HCT116 (cell line): Measurements from ENCODE around the gene SLC16A12.

Experiments
- CTCF ChIP-seq, 3 experiments: fragments of 200-600 bp in 1 of 3; sonication (generic) in 1 of 3; IDR thresholded peaks in 2 of 3; conservative IDR thresholded peaks in 1 of 3; 2 replicates each; pipeline ENCODE4 v1.5.1; 2012 to 2017; ENCODE audit warnings: low read depth in 2 of 3, low read length in 2 of 3, antibody characterized with exemption in 1 of 3, borderline replicate concordance in 1 of 3, control low read depth in 1 of 3, mild to moderate bottlenecking in 1 of 3, mixed read lengths in 1 of 3, mixed run types in 1 of 3, moderate library complexity in 1 of 3; ENCODE audit not compliant: insufficient read depth in 1 of 3
- EZH2 ChIP-seq: fragments of 200-600 bp; sonication (generic); IDR thresholded peaks from 2 replicates; pipeline ENCODE4 v1.6.1; 2017; ENCODE audit warnings: antibody characterized with exemption, mixed run types
- JUND ChIP-seq: IDR thresholded peaks from 2 replicates; pipeline ENCODE4 v1.6.1; 2012
- POLR2A ChIP-seq: IDR thresholded peaks from 2 replicates; pipeline ENCODE4 v1.7.0; 2011; ENCODE audit warnings: borderline replicate concordance; ENCODE audit not compliant: insufficient read depth, insufficient read length; ENCODE audit errors: extremely low read depth
- POLR2AphosphoS5 ChIP-seq: IDR thresholded peaks from 2 replicates; pipeline ENCODE4 v1.6.1; 2011; ENCODE audit warnings: mild to moderate bottlenecking, low read depth, low read length, moderate library complexity
- SP1 ChIP-seq: IDR thresholded peaks from 2 replicates; pipeline ENCODE4 v1.6.1; 2012; ENCODE audit warnings: low read depth
- YY1 ChIP-seq: IDR thresholded peaks from 2 replicates; pipeline ENCODE4 v1.6.1; 2011; ENCODE audit warnings: low read length, low read depth, moderate library complexity, mild to moderate bottlenecking; ENCODE audit not compliant: insufficient replicate concordance; ENCODE audit errors: extremely low read depth
- ZNF274 ChIP-seq: fragments of 200-500 bp; sonication (Bioruptor generic); IDR thresholded peaks from 2 replicates; pipeline ENCODE4 v1.6.1; 2014; ENCODE audit warnings: mild to moderate bottlenecking, low read depth, low read length, inconsistent platforms
- TF ChIP-seq, protein P1 (sequence below): IDR thresholded peaks from 2 replicates; pipeline ENCODE4 v1.6.1; 2012; ENCODE audit warnings: low read depth

- TF ChIP-seq POLR2A (no peak), CTCF (IDR thresholded peaks at IDR 0.05 in 2 of 3, conservative IDR thresholded peaks at IDR 0.05 in 1 of 3; ENCODE audit: borderline replicate concordance in 1 of 3, insufficient read depth in 1 of 3, low read depth in 2 of 3, low read length in 2 of 3) (no peak), POLR2AphosphoS5 (no peak), JUND (no peak), YY1 (no peak), SP1 (no peak), EZH2 (no peak), ZNF274 (no peak)
- TF ChIP-seq, protein P1, sequence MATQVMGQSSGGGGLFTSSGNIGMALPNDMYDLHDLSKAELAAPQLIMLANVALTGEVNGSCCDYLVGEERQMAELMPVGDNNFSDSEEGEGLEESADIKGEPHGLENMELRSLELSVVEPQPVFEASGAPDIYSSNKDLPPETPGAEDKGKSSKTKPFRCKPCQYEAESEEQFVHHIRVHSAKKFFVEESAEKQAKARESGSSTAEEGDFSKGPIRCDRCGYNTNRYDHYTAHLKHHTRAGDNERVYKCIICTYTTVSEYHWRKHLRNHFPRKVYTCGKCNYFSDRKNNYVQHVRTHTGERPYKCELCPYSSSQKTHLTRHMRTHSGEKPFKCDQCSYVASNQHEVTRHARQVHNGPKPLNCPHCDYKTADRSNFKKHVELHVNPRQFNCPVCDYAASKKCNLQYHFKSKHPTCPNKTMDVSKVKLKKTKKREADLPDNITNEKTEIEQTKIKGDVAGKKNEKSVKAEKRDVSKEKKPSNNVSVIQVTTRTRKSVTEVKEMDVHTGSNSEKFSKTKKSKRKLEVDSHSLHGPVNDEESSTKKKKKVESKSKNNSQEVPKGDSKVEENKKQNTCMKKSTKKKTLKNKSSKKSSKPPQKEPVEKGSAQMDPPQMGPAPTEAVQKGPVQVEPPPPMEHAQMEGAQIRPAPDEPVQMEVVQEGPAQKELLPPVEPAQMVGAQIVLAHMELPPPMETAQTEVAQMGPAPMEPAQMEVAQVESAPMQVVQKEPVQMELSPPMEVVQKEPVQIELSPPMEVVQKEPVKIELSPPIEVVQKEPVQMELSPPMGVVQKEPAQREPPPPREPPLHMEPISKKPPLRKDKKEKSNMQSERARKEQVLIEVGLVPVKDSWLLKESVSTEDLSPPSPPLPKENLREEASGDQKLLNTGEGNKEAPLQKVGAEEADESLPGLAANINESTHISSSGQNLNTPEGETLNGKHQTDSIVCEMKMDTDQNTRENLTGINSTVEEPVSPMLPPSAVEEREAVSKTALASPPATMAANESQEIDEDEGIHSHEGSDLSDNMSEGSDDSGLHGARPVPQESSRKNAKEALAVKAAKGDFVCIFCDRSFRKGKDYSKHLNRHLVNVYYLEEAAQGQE = no peak
These were observed 15.1 kb upstream of the SLC16A12 start for GRCh38 chr10:89550509-89550908.
